Calu3 (cell line): ENCODE measurements around the gene NPS. TPM values are rescaled to one million over a fixed set of nuclear protein-coding genes. Genes with fewer than 3 reads are reported as not detected.

ENCODE experiments used
- BruUV-seq: library from RNA; stranded (reverse); fragments of 400-500 nt; replicated peaks from 2 replicates; lab custom pipeline; 2021; lab: Mats Ljungman, UMichigan
- CTCF ChIA-PET: fragments of 300-600 bp; sonication (Branson Sonifier 250); formaldehyde crosslinking; loops from one replicate; lab custom pipeline; 2022; ENCODE audit warnings: antibody characterized with exemption; lab: Charles Lee
- DNase-seq: peaks from one replicate; pipeline ENCODE4 v3.0.0; 2022
- H3K27ac Mint-ChIP-seq: one replicate; pipeline ENCODE4 v1.8.0; 2022; ENCODE audit warnings: mixed read lengths; ENCODE audit not compliant: unreplicated experiment
- H3K27me3 Mint-ChIP-seq: one replicate; pipeline ENCODE4 v1.8.0; 2022; ENCODE audit warnings: mixed read lengths; ENCODE audit not compliant: unreplicated experiment
- H3K36me3 Mint-ChIP-seq: one replicate; pipeline ENCODE4 v1.8.0; 2022; ENCODE audit warnings: mild to moderate bottlenecking, moderate library complexity, mixed read lengths; ENCODE audit not compliant: insufficient read depth, unreplicated experiment
- H3K4me1 Mint-ChIP-seq: one replicate; pipeline ENCODE4 v1.8.0; 2022; ENCODE audit warnings: mild to moderate bottlenecking, low read depth, mixed read lengths; ENCODE audit not compliant: unreplicated experiment
- H3K4me3 Mint-ChIP-seq: one replicate; pipeline ENCODE4 v1.8.0; 2022; ENCODE audit warnings: mild to moderate bottlenecking, low read depth, moderate library complexity, mixed read lengths; ENCODE audit not compliant: unreplicated experiment
- H3K9me3 Mint-ChIP-seq: one replicate; pipeline ENCODE4 v1.8.0; 2022; ENCODE audit warnings: low read depth, mixed read lengths; ENCODE audit not compliant: unreplicated experiment
- intact Hi-C: fragments of 100-400 bp; cut with micrococcal nuclease; formaldehyde crosslinking; loops from one replicate; pipeline ENCODE4 v1.10.0; 2022; ENCODE audit not compliant: unreplicated experiment
- total RNA-seq: library from RNA; stranded (reverse); gene quantifications from 2 replicates; pipeline ENCODE4 v1.2.3, GENCODE V29; 2022
- TF ChIP-seq, protein P1 (sequence below): fragments of 200-600 bp; IDR thresholded peaks from one replicate; pipeline ENCODE4 v1.8.0; 2022; ENCODE audit warnings: antibody characterized with exemption; ENCODE audit not compliant: unreplicated experiment

Gene NPS
- total RNA-seq, 1 experiment from 2014 or later = not detected

DNA sequence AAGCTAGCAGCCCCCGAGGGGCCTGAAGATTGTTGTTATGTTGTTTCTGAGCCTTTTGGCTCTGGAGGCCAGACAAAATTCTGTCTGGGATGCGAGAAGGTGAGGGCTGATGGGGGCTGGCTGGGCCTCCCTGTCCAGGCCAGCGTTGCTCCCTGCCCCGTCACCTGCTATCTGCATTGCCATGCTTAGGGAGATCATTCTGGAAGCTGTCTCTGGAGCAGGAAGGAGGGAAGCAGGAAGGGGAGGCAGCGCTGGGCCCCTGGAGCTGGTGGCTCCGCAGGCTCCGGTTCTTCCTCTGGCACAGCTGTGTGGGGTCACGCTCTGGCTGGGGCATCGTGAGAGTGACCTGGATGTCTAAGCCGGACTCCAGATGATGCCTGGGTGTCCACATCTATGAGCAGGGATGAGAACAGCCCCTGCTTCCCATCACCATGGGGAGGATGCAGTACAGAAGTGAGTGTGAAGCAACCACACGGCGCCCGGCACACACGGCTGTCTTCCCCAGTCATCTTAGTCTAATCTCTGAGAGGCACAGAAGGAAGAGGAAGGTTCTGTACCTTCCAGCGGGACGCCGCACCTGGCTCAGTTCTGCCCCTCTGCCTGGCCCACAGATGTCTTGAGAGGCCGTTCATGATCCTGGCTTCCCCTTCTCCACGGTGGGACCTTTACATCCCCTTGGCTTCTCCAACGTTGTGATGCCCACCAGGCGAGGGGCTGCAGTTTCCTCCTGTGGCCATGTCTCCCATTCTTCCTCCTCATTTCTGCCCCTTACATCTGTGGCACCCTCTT lies 11.9 kb upstream of the NPS start:
- Mint-ChIP-seq H3K27ac (no peak overlapping the region), H3K4me1 (no peaks in the 10 kb centered on the region), H3K9me3 (no peaks in the 10 kb centered on the region), H3K4me3 (no peak overlapping the region), H3K36me3 (no peaks in the 10 kb centered on the region), H3K27me3 (peaks cover 62% of the 10 kb centered on the region)
- CTCF ChIA-PET = no interaction called here
- DNase-seq = no peak
- TF ChIP-seq, protein P1, sequence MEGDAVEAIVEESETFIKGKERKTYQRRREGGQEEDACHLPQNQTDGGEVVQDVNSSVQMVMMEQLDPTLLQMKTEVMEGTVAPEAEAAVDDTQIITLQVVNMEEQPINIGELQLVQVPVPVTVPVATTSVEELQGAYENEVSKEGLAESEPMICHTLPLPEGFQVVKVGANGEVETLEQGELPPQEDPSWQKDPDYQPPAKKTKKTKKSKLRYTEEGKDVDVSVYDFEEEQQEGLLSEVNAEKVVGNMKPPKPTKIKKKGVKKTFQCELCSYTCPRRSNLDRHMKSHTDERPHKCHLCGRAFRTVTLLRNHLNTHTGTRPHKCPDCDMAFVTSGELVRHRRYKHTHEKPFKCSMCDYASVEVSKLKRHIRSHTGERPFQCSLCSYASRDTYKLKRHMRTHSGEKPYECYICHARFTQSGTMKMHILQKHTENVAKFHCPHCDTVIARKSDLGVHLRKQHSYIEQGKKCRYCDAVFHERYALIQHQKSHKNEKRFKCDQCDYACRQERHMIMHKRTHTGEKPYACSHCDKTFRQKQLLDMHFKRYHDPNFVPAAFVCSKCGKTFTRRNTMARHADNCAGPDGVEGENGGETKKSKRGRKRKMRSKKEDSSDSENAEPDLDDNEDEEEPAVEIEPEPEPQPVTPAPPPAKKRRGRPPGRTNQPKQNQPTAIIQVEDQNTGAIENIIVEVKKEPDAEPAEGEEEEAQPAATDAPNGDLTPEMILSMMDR = no peak
- intact Hi-C loops = no loop called here
- no TSS peak for BruUV-seq

DNA sequence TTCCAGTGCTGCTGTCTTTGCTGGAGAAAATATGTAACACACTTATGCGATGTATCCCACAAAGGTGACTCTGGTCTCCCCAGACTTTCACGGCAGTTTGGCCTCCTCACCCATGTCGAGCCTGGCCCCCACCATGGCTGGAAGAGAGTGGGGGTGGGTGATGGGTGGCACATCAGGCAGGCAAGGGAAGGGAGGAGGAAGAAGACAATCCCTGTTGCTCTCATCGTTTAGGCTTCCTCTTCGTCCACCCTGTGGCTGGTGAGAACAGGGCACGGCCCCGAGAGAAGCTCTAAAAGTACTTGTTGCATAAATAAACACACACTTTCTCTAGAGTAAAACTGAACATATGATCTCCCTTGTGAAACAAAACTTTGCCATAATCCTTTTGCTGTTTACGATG lies 11.2 kb upstream of the NPS start:
- Mint-ChIP-seq H3K4me1 (no peaks in the 10 kb centered on the region), H3K27me3 (peaks cover 62% of the 10 kb centered on the region), H3K27ac (no peak overlapping the region), H3K4me3 (no peak overlapping the region), H3K9me3 (no peaks in the 10 kb centered on the region), H3K36me3 (no peaks in the 10 kb centered on the region)
- TF ChIP-seq, protein P1 = no peak
- CTCF ChIA-PET = no interaction called here
- no TSS peak for BruUV-seq
- no peak for DNase-seq
- intact Hi-C loops = no loop called here

DNA sequence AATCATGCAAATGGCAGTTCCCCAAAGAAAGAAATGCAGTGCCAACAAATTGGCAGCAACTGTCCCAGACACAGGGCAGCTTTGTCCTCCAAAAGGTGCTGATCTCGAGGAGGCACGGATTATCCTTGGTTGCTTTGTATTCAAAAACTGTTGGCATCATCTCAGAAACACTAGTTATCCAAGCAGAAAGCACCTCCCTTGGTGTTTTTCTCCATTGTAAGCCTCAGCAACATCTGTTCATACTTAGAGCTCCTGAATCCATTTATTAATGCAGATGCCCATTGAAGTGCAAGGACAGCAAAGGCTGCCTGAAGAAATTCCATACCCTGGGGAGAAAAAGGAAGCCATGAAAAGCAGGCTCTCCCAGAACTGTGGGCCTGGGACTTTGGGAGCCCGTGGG lies 1.1 kb upstream of the NPS start:
- BruUV-seq = no TSS peak
- H3K27me3 Mint-ChIP-seq = peaks cover 3% of the 10 kb centered on the region
- TF ChIP-seq, protein P1 = no peak
- peaks cover 3% of the 10 kb centered on the region for H3K9me3 Mint-ChIP-seq
- intact Hi-C loops = no loop called here
- no peak overlapping the region for H3K27ac Mint-ChIP-seq
- DNase-seq = no peak
- no peak overlapping the region for H3K4me3 Mint-ChIP-seq
- CTCF ChIA-PET = no interaction called here
- no peaks in the 10 kb centered on the region for H3K36me3 Mint-ChIP-seq
- no peaks in the 10 kb centered on the region for H3K4me1 Mint-ChIP-seq

DNA sequence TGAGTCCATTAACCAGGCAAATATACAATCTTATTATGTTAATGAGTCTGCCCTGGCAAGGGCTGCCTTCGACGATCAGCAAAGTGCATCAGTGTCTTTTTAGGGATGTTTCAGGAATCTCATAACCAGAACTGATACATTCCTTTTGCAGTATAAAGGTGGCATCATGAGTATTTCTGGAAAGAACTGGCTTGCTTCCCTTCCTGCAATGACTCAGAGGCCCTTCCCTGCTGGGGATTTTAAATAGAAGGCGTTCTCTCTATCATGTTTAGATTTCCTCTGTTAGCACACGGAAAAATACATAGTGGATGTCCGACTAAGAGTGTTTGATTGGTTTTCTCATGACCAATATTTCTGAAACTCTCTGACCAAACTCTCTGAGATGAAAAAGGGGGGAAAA lies 1.8 kb downstream of the NPS start:
- intact Hi-C loops = no loop called here
- DNase-seq = no peak
- Mint-ChIP-seq H3K27ac (no peak overlapping the region), H3K4me3 (no peak overlapping the region), H3K9me3 (no peaks in the 10 kb centered on the region), H3K27me3 (peaks cover 24% of the 10 kb centered on the region), H3K36me3 (no peaks in the 10 kb centered on the region), H3K4me1 (no peaks in the 10 kb centered on the region)
- no TSS peak for BruUV-seq
- TF ChIP-seq, protein P1 = no peak
- CTCF ChIA-PET = no interaction called here
